ENCODE measurements around the gene MEF2D.

DNA sequence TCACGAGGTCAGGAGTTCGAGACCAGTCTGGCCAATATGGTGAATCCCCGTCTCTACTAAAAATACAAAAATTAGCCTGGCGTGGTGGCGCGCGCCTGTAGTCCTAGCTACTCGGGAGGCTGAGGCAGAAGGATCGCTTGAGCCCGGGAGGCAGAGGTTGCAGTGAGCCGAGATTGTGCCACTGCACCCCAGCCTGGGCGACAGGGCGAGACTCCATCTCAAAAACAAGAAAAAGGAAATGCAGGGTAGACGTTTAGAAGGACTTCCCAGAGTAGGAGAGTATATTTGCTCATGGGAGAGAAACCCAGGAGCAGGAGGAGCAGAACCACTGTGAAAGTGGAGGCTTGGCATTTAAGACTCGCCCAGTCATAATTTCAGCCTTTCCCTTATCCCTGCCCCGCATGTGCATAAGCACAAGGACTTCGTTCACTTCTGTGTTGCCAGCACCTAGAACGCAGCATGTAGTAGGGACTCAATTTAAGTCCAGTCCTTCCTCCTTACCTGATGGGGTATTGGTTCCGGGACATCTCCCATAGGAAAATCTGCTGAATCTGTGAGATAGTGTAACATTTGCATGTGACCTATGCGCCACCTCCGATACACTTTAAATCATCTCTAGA, 5.2 kb upstream of the MEF2D start:
- TF ChIP-seq CTCF (IDR thresholded peaks at IDR 0.05) (no peak), POLR2A (IDR thresholded peaks at IDR 0.05) (no peak)

Data from testis (tissue), 2 donors.